HG03442 (cell line): ENCODE results near the gene PDE5A.

Experiments used
- ATAC-seq: cut with Tn5 transposase; IDR thresholded peaks from one replicate; pipeline ENCODE4 v1.9.1; 2021; ENCODE audit warnings: mild to moderate bottlenecking, moderate library complexity; ENCODE audit not compliant: unreplicated experiment

Gene PDE5A

DNA sequence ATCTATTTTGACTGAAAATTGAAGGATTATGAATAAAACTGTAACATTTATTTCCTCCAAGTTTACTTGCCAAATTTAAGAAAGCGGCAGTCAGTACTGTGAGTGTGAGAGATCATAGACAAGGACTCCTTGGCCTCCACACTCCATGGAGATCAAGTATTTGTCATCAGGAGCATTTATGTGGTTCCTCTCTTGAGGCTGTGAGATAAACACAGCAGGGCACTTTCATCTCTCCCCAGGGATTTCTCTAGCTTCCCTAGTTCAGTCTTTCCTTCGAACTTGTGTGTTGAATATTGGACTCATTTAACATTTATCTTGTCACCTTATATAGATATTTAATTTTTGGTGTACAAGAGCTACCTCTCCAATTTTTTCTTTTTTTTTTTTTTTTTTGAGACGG is 40.8 kb downstream of the PDE5A start:
- ATAC-seq: no peak

DNA sequence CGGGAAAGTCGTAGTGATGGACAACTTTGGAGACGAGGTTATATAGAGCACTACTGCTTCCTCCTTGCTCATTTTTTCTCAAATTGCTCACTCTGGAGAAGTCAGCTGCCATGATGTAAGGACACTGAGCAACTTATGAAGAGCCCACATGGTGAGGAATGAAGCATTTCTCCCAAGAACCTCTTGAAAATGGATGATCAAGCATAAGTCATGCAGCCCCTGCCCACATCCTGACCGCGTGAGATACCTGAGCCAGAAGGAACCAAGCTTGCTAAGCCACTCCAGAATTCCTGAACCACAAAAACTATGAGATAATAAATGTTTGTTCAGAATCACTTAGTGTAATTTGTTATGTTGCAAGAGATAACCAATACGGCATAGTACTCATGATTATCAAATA is 42.8 kb downstream of the PDE5A start:
- no peak for ATAC-seq

DNA sequence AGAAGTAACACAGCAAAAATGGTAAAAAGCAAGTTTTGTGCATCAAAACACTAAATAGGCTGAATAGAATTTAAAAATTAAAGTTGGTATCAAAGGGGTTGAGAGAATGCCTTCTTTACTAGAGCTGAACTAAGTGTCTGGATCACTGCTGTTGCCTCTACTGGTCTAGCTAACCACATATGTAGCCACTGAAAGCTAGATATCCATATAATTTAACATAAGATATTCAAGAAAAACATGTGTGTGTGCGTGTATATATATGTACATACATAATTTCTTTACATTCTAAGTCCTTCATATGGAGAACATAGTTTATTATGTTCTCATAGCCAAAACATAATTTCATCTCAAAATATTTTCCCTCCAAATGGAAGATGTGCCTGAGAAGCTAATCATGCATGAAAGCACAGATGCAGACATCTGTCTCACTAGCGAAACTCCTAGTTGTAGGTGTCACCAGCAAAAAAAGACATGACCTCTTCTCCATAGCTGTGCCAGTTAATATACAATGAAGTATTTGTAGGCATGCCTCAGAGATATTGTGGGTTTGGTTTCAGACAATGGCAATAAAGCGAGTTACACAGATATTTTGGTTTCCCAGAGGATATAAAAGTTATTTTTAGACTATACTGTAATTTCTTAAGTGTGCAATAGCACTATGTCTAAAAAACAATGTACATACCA is 47.3 kb downstream of the PDE5A start:
- ATAC-seq: no peak

DNA sequence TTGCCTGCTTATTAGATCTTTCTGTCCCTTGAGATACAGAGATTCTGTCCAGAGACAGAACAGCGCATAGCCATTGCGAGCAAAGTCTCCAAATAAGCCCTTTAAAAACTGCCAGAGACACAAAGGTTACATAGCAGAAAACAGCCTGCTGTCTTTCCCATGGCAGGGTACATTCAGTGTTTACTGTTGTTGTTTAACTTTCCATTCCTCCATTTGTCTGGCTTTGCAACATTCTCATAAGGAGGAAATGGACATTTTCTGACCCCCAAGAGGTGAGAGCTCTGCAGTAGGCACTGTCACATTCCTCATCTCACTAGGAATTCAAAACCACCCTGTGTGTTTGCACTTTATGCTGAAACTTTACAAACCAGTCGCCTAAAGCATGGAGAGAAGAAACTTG is 48.3 kb downstream of the PDE5A start:
- no peak for ATAC-seq

DNA sequence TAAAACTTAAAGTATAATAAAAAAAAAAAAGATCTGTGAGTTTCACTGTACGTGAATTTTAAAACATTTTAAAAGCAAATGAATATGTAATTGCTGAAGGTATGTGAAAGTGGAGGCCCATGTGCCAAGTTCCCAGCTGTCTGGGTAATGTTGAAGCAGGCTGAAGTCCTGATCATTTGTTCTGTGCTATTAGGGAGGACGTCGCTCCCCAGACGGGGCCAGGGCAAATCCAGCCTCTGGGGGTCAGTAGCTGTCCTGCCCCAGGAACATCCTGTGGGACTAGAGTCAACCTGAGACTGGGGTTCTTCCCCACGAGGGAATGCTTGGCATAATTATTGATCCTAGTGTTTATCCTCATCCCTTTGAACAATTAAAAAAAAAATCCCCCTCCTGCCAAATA is 48.8 kb downstream of the PDE5A start:
- no peak for ATAC-seq

DNA sequence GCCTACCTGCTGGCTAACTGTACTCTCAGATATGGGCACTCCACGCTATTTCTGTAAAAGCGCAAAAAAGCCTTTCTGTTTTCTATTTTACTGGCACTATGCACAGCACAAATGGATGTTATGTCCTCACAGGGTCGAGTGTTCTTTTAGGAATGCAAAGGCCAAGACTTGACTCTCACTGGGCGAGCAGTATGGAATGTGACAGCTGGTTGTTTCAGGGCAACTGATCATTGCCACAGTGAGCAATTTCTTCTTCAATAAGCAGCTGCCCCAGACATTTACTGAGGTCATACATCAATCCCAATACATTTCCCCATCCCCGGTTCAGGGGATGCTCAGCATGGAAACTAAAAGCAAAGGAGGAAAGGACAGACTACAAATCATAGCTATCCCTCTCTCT is 58.2 kb downstream of the PDE5A start:
- ATAC-seq: no peak

DNA sequence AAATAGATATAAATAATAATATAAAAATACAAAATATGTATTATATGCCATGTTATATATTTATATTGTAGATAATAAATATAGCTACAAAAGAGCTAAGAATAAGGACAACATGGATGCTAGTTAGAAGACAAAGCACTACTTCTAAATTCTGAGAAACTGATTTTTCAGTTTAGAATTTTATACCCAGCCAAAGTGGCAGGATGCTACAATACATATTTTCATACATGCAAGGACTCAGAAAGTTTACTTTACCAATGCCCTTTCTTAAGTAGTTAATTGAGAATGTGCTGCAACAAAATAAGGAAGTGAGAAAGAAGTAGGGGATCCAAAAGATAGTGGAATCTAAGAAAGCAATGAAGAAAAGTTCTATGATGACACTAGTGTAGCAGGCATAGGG is 64.5 kb downstream of the PDE5A start:
- no peak for ATAC-seq

DNA sequence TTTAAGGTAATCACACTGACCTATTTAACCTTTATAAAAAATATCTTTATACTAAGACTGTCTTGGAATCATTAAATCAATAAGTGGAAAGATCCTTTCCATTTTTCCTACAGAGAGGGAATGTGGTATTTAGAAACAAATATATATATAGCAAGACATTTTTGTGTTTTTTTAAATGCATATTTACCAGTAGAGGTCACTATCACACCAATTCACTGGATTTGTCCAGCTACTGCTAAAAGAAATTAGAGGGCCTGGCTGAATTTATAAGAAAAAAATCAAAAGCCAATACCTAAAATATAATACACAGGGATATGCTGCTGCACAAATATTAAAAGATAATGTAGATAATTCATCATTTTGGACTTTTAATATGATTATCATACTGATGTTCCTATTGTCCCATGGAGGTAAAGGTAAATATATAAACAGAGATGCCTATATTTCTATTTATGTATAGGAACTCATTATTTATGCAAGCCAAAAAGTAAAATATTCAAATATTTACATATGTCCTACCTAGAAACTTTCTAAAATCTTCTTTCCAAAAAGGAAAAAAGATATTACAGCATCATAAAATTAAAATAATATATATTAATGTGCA is 69.5 kb downstream of the PDE5A start:
- no peak for ATAC-seq

DNA sequence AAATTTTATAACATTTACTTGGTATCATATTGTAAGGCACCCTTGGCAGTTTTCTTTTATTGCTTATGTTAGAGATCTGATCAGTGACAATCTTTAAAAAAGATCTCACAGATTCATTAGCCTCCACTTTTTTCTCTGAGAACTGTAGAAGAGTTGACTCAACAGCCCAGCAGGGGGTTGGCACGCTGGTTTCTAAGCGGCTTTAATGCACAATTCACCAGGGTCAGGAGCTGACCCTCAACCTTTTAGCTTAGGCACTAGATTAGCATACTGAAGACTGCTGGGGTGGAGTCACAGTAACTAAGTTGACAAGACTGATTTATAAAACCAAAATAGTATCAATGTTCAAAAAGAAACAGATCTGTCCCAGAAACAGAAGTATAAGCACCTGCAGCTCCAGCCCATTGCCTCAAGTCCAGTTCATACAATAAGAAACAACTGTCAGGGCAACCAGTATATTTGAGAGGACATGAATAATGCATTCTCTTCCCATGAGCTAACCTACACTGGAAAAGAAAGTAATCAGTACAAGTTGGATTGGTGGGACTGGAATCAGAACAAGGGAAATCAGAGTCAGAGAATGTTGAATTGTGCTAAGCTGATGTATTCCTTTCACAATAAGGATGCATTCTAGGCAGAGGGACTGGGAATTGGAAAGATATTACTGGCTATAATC is 77.6 kb downstream of the PDE5A start:
- no peak for ATAC-seq

DNA sequence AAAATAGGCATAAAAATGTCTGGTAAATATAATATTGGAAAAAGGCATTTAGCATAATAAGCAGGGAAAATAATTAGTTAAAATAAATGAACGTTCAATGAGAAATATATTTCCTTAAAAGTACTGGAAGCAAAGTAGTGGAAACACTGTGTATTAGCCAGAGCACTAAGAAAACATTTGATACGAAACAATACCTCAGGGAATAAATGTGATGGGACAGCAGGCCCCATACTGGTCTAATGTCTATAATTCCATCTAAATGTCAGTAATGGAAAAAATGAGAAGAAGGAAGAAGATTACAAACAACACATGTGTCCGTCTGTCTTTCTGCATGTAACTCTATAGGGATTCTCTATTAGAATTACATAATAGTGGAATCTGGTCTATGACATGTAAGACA is 79.0 kb downstream of the PDE5A start:
- ATAC-seq: no peak

DNA sequence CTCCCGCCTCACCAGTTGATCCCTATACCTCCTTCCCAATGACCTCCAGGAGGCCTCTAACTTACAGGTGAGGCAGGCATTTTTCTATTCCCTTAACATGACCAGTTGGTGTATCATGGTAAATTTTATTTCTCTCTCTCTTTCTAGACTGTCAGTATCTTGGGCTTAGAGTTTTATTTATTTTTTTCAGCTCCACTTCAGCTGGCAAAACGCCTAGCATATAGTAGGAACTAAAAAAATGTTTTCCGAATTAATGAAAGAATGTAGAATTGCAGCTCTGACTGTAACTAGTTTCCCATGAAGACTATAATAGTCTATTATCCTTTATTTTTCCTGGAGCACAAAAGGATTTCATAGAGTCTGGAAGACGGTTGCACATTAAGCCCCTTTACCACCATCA is 84.8 kb downstream of the PDE5A start:
- no peak for ATAC-seq

DNA sequence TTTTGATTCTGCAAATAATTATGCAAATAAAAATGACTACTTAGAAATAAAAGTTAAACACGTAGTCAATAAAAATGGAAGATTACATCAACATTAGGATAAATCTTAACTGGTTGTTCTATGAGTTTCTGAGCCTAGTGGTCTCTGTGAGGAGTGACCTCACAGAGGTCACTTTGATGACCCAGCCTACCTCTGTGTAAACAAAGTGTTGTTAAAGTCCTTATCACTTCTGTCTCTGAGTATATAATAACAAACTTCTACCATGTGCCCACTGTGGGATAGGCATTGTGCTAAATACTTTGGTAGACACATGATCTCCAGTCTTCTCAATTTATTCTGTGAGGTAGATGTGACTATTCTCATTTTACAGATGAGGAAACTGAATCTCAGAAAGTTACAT is 85.4 kb downstream of the PDE5A start:
- ATAC-seq: no peak

DNA sequence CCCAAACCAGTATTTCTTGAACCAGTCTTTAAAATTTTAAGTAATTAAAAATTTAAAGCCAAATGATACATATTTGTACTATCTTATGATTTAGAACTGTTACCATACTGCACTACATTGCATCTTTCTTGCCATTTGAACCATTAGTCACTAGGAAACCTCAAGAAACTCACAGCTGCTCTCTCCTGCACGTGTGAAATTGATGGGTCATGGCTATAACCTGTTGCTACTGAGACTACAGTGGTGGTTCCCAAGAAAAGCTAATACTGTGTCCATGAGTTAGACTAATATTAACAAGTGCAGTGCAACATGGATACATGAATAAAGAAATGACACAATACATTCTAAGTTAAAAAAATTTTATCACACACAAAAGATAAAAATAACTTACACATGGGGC is 88.4 kb downstream of the PDE5A start:
- peak; percentile 75 for ATAC-seq

DNA sequence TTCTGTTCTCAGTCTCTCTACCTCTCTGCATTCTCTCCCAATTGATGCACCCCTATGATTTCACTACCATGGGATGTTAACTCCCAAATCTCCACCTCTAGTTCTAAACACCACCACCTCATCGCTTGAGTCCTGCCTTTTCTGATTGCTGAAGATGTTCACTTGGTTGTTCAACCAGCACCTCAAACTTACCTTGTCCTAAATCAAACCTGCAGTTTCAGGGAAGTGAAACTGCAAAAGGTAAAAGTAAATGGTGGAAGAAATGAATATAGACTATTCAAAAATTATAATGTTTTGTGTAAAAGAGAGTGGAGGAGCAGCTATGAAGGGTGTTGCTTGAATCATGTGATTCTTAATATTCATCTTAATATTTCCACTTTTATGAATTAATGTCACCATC is 91.0 kb downstream of the PDE5A start:
- ATAC-seq: no peak

DNA sequence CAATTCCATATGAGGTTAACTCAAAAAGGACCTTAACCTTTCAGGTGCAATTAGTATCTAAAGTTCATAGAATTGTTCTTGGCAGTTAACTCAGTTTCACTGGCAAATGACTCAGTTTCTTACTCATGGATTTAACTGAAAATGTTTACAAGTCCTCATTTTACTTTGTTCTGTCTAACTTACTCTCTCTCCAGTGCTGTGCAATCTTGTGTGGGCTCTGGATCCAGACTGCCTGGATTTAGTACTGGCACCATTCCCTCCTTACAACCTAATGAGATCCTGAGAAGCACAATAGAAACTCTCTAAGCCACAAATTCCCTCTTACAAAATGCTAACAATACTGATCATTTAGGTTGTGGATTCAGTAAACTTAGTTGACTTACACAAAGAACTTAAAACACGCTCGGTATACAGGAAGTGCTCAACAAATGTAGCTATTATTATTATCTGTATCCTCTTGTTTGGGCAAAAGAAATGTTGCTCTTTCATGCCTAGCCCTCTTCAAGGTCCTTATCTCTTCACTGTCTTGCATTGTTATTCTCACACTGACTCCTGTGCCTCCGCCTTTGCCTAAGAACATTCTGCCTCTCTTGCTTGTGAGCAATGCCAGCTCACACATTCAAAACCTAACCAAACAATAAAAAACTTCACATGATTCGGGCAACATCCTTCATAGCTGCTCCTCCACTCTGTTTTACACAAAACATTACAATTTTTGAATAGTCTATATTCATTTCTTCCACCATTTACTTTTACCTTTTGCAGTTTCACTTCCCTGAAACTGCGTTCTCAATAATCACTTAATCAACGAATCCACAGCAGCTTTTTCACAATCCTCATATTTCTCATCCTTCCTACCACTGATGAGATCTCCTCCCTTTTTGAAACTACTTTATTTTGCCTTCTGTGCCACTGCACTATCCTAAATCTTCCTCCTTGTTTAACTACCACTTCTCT is 91.8 kb downstream of the PDE5A start:
- ATAC-seq: no peak

DNA sequence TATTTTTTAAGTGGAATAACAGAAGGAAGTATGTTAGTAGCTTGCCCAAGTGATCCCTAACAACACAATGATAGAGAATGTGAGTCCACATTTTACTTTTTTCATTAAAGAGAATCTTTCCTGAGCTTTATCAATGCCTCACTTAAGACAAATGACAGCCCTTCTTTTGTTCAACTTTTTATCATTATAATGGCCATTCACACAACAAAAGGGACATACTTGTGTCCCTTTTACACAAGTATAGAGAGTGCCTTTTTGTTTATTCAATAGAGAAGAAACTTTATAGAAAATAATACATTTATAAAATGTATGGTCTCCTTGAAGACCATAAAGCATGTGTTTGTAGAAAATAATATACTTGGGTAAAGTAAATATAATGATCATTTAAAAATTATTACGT is 96.3 kb downstream of the PDE5A start:
- no peak for ATAC-seq

DNA sequence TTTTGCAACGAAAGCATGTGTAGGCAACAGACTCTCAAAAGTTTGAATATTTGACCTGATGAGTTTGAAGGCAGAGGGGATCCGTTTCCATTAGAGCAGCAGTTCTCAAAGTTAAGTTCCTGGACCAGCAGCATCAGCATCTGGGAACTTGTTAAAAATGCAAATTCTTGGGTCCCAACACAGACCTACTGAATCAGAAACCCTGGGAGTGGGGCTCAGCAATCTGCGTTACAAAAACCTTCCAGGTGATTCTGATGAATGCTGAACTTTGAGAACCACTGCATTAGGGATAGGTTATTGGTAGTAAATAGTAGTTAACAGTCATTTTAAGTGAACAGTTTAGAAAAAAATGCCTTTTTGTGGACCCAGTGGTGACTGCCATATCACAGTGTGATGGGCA is 98.8 kb downstream of the PDE5A start:
- no peak for ATAC-seq

DNA sequence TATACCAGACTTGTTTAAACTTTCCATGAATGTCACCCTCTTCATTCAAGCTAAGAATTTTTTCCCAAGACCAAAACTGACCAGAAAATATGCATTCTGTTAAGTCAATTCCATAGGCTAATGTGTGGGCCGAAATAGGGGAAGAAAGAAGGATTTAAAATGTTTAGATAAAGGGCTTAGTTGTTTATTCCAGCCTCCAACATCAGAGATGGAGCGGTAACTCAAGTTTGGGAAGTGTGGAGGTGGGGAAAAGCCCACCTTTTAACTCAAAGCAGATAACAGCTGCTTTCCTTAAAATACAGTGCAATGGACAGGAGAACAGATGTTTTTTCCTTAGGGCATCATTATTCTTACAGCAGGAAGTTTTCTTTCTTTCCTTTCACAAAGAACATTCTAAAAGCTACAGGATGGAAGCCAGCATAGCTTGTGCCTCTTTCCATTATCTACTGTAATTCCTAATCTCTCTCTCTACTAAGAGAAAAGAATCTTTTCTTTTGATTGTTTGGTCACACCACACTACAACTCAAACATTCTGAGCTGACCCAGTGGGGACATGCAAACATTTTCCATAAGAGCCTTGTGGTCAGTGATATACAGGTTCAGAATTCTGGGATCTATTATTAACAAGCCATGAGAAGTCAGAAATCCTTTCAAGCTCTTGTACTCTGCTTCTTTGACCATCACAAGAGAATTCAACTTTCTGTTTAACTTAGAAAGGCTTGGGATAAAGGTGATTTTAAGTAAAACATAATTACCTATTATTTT is 101.6 kb downstream of the PDE5A start:
- no peak for ATAC-seq

DNA sequence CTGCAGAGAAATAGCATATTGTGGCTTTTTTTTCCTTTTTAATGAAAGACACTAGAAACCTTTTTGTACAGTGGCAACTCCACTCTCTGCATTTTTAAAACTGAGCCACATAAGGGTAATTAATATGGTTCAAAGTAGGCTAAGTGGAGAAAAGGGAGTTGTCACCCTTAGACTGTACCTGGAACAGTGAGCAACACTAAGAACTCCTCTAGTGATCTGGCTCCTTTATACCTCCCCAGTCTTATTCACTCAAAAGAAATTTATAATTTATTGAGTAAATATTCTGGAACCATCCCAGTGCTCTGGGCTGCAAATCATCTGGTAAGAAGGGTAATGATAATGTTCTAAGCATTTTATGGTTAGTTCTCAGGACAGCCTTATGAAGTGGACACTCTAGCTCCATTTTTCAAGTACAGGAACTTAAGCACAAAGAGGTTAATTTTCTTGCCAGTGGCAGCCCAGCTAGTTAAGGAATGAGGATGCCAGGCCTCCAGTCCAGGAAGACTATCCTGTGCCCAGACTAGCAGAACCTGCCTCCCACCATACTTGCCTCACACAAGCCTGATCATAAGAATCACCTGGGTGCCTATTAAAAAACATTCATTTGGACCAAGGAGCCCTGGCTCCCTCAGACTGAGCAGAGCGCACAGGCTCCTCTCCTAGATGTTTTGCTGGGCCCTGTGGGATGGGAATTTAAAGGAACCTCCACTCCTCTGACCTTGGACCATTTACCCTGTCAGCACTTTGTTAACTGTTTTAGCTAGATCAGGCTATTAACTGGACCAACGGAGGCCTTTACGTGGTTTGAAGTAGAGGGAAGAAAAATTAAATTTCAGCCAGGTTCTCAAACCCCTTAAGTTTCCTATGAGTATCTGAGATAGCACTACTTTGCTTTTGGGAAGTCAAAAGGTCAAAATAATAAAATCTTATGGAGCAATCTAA is 102.6 kb downstream of the PDE5A start:
- ATAC-seq: no peak
